NCI-H510A treated with DMSO at 0.1 percent for 48 hours (cell line): Measurements from ENCODE around the gene NDUFA8.

Experiments used
- DNase-seq: peaks from one replicate; lab custom pipeline; 2025; lab: John Stamatoyannopoulos, UW

Gene NDUFA8

GRCh38 chr9:122184551-122184950 is 25.0 kb upstream of the NDUFA8 start:
- no peak for DNase-seq

- DNase-seq = no peak
Observed at GRCh38 chr9:122183501-122183900, 23.9 kb upstream of the NDUFA8 start.

- DNase-seq = no peak
Observed at GRCh38 chr9:122180633-122181032, 21.1 kb upstream of the NDUFA8 start.

GRCh38 chr9:122179690-122180074 is 20.1 kb upstream of the NDUFA8 start:
- DNase-seq = no peak

GRCh38 chr9:122179054-122179689 is 19.6 kb upstream of the NDUFA8 start:
- no peak for DNase-seq

- no peak for DNase-seq
Observed at GRCh38 chr9:122176916-122177315, 17.3 kb upstream of the NDUFA8 start.

- no peak for DNase-seq
Observed at GRCh38 chr9:122173670-122174069, 14.1 kb upstream of the NDUFA8 start.

GRCh38 chr9:122172131-122172530 is 12.6 kb upstream of the NDUFA8 start:
- DNase-seq = no peak

GRCh38 chr9:122168356-122168755 is 8.8 kb upstream of the NDUFA8 start:
- DNase-seq = no peak

GRCh38 chr9:122164286-122164685 is 4.7 kb upstream of the NDUFA8 start:
- DNase-seq = no peak

GRCh38 chr9:122162415-122162814 is 2.8 kb upstream of the NDUFA8 start:
- DNase-seq = no peak

GRCh38 chr9:122159925-122160246 is 307 bp upstream of the NDUFA8 start:
- DNase-seq = no peak

GRCh38 chr9:122158202-122158601 is 1.4 kb downstream of the NDUFA8 start:
- peak; percentile 23 for DNase-seq

GRCh38 chr9:122155796-122156195 is 3.8 kb downstream of the NDUFA8 start:
- DNase-seq = no peak

GRCh38 chr9:122151267-122151828 is 8.2 kb downstream of the NDUFA8 start:
- no peak for DNase-seq

- DNase-seq = no peak
Observed at GRCh38 chr9:122145592-122145863, 14.1 kb downstream of the NDUFA8 start.

GRCh38 chr9:122144836-122145591 is 14.6 kb downstream of the NDUFA8 start:
- DNase-seq = no peak

- DNase-seq = no peak
Observed at GRCh38 chr9:122143876-122144405, 15.6 kb downstream of the NDUFA8 start.

GRCh38 chr9:122143296-122143695 is 16.3 kb downstream of the NDUFA8 start:
- DNase-seq = no peak

GRCh38 chr9:122141671-122142070 is 17.9 kb downstream of the NDUFA8 start:
- DNase-seq = no peak

- no peak for DNase-seq
Observed at GRCh38 chr9:122140368-122141193, 19.0 kb downstream of the NDUFA8 start.

GRCh38 chr9:122138560-122139268 is 20.9 kb downstream of the NDUFA8 start:
- no peak for DNase-seq
